NCI-H82 treated with DMSO at 0.1 percent for 48 hours (cell line): Measurements from ENCODE around the gene TRMT11.
"Not testable (repeated sequence)": the region's sequence is repeated elsewhere in the genome, so short reads cannot be mapped to it uniquely, and the experiment has no call there.

ENCODE experiments used
- DNase-seq: peaks from one replicate; lab custom pipeline; 2025; ENCODE audit not compliant: unreplicated experiment; lab: John Stamatoyannopoulos, UW

Gene TRMT11

DNA sequence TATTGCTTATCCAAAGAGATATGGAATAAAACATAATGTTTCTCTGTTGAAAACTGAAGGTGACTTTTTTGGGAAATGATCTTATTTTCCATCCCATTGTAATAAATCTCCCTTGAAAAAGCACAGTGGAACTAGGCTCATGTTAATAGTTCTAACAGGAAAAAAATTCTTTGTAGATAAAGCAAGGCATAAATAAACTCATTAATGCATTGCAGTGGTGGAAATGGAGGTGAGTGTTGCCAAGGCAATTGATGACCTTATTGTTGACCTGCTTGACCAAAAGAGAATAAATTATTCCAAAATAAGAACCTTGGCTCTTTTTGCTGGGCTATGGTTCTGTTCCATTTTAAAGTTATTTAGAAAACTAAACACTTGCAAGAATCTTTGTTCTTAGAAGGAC, 55.2 kb downstream of the TRMT11 start:
- DNase-seq, result no peak

DNA sequence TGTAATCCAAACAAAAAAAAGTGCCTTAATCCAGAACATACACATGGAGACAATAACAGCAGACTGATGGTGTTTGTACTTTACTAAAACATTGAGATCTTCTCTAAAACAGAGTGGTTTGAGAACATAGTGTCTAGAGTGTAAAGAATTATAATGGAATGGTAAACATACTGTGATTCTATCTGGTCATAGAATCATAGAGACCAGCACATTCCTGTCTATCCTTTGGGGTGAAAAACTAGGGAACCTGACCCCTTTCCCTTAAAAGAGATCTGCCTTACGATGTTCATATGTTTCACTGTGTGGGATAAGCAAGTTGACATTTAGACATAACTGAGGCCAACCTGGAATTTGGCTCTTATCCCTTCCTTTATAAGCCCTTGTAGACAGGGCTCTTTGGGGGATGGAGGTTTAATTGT, 55.7 kb downstream of the TRMT11 start:
- no peak for DNase-seq

DNA sequence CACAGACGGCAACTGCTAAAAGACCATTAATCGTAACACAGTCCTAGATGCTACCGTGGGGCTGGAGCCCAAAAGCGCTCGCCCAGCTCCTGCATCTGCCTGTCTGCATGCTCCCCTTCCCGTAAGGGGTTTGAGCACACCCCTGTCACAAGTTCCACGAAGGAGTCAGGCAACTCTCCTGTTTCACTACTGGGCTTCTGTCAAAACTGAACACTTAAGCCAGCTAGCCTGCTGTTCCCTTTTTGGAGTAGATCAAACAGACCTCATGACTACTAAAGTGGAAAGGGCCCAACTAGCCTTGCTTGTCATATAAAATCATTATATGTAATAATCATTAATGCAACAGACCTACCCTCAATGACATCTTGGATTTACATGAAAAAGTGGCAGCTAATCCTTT, 61.3 kb downstream of the TRMT11 start:
- no peak for DNase-seq

DNA sequence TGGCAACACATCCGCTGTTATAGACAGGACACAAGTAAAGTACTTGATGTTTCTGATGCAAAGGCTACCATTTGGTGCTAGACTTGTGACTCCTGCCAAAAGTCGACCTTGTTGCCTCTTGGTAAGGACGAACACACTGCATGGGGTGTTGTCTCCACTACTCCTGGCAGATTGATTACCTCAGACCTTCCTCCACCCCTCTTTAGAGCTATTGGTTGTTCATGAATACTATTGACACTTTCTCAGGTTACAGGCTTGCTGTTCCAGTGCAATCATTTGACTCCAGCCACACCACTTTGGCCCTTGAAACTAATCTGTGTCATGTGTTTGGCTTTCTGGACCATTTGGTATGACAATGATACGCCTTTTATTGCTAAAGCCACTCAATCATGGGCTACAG, 62.3 kb downstream of the TRMT11 start:
- DNase-seq, result no peak

DNA sequence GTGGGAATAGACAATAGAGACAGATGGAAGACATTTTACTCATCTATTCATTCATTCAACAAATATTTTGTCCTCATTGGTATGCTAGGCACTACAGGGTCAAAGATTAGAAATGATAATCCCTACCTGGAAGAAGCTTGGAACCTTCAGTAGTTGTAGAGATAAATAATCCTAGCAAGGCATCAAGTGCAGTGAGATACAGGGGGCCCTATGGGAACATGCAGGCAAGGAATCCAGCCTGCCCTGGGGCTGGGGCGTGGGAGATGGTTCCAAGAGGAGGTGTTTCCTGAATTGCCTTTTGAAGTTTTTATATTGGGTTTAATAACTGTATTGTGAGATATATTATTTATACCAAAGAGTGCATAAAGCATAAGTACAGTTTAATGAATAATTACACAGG, 64.5 kb downstream of the TRMT11 start:
- DNase-seq, result no peak

DNA sequence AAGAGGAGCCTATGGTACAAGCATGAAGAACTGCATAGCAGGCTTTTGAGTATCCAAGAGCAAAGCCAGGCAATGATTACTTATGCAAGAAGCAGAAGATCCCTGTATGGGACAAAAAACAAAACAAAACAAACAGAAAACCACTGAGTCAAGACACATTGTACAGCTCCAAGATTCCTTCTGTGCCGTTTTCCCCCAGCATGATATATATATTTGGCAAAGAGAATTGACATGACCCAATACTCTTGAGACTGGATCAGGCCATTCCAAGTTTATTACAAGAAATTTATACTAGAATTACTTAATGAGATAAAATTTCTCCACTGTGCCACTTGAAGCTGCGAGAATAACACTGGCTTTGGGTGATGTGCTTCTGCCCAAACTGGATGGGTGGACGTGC, 65.5 kb downstream of the TRMT11 start:
- no peak for DNase-seq

DNA sequence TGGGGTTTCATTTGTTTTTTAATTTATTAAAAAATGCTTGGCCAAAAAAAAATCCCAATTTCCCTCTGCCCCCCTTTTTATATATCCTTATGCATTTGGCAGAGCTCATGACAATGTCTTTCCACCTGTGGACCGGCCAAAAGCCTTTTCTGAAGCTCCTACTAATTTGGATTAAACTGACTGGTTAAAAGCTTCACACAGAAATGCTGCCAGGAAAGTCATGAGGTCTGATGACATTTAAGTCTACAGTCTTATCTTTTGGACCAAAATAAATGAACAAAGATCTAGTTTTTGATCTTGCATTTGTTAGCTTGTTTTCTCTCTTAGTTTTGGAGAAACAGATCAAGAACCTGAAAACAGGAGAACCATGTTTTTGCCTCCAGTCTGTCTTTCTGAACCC, 66.1 kb downstream of the TRMT11 start:
- no peak for DNase-seq

DNA sequence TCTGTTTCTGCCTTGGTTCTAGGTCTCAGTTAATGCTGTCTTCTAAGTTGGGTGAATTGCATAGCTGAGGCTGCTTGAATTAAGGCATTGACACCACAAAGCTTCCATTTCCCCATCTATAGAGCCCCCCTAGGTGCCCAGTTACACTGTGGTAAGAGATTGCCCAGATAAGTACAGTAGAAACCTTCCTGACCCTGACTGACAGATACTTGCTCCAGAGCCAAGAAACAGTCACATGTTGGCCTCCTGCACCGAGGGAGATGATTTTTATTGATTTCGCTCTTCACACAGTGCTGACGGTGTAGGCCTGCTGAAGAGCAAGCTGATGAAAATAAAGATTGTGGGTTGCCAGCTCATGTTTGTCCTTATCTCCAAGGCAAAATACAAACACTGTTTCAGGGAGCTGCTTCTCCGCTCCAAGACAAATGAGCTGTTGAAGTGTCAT, 67.9 kb downstream of the TRMT11 start:
- DNase-seq, result no peak

DNA sequence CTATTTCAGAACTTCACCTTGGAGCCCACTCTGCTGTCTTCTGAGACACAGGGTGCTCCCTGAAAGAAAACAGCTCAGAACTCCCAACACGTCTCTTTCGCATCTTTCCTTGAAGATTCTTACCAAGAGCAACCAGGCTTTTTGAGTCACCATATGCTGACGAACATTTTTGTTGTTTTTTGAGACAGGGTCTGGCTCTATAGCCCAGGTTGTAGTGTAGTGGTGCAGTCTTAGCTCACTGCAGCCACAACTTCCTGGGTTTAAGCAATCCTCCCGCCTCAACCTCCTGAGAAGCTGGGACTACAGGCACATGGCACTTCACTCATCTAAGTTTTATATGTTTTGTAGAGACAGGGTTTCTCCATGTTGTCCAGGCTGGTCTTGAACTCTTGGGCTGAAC, 68.5 kb downstream of the TRMT11 start:
- no peak for DNase-seq

DNA sequence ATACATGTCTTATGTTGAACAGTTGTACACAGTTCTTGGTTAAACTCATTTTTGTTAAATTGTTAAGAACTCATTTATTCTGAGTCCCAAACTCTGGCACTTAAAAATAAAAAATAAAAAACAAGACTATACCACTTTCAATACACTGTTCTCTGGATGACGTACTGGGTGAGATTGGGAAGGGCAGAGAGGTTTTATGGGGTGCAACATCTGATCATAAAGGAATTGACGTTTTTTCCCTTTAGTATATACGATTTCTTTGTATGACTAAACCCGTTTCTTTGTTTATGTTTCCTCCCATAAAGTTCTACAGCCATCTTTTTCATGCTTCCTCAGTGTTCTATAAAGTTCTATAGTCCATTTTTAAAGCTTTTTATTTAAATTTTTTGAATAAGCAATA, 69.1 kb downstream of the TRMT11 start:
- no peak for DNase-seq

DNA sequence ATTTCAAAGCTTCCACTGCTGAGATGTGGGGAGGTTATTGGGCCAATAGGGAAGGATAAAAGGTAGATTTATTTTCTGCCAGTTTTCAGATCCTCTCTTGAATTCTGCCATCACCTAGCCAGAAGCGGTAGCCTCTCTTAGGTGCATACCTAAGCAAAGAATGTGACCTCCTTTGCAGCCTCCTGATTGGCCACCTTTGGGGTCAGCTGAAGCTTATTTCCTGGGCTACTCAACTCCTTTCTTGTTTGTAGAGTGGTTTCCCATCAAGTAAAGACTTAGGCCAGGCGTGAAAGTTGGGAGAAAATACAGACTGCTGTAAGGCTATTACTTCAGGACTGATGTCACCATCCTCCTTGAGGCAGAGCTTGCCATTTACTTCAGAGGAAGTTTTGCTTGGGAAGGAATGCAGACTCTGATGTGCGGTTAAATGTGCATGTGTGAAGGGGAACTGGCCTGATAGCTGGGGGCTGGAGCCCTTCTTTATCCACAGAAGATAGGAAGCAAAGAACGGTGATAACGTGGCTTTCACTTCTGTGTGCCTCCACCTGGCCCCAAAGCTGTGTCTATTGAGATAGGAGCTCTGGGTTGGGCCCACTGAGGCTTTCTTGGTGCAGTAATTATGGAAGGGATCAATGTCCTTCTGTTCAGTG, 70.1 kb downstream of the TRMT11 start:
- no peak for DNase-seq

DNA sequence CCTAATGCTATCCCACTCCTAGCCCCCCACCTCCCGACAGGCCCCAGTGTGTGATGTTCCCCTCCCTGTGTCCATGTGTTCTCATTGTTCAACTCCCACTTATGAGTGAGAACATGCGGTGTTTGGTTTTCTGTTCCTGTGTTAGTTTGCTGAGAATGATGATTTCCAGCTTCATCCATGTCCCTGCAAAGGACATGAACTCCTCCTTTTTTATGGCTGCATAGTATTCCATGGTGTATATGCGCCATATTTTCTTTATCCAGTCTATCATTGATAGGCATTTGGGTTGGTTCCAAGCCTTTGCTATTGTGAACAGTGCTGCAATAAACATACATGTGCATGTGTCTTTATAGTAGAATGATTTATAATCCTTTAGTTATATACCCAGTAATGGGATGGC, 71.7 kb downstream of the TRMT11 start:
- not testable (repeated sequence) for DNase-seq

DNA sequence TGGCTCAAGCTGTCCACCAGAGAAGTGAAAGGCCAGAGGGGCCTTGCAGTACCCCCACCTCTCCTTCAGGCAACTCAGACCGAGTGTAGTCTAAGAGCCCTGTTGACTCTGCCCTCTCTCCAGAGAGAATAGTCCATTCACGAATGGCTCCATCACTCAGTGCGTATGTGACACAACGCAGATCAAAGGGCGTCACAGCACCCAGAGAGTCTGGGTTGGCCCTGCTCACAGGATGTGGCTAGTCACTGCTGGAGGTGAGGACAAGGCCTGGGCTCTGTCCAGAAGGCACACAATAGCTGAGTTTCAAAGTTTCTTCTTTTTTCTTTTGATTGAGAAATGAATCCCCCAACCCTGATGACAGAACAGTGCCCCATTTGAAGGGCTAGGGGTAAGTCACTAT, 74.1 kb downstream of the TRMT11 start:
- no peak for DNase-seq

DNA sequence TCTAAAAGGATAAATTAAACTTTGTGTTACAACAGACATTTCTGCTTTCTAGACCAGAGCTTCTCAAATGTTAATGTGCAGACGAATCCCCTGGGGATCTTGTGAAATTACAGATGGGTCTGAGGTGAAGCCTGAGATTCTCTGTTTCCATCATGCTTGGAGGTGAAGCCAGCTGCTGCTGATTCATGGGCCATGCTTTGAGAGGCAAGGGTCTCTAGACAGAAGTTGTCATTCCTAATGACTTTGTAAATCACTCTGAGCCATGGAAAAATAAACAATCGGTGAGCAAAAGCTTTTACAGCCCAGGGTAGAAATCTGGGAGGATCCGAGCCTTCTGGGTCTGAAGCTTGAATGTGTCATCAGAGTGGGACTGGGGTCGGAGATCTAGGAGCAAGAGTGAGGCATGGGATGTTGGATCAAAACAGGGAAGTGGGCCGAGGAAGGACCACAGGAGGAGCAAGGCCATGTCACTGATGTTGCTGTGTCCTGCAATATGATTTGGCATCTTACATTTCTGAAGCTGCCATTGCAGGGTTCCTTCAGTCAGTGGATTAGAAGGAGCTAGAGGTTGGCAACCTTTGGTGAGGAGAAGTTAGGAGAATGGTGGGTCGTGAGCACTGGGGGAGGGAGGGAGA, 77.3 kb downstream of the TRMT11 start:
- DNase-seq, result peak; percentile 43

DNA sequence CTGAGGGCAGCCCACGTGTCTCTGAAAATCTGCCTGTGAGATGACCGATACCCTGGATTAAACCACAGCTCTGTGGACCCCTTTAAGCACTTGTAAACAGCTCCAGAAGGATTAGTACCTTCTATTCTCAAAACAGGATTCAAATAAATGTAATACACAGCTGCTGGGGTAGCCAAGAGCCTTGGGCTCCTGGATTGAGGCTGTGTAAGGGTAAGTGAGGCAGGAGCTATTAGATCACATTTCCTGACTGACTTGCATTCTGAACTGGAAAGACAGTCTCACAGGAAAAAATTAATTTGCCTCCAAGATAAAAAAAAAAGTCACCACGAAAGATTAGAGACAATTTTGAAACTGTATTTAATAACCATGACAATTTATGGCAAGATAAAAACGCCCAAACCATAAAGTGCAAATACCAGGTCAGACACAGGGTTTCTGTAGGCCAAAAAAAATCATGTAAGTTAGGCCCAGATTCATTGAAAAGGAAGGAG, 78.0 kb downstream of the TRMT11 start:
- DNase-seq, result peak; percentile 84

DNA sequence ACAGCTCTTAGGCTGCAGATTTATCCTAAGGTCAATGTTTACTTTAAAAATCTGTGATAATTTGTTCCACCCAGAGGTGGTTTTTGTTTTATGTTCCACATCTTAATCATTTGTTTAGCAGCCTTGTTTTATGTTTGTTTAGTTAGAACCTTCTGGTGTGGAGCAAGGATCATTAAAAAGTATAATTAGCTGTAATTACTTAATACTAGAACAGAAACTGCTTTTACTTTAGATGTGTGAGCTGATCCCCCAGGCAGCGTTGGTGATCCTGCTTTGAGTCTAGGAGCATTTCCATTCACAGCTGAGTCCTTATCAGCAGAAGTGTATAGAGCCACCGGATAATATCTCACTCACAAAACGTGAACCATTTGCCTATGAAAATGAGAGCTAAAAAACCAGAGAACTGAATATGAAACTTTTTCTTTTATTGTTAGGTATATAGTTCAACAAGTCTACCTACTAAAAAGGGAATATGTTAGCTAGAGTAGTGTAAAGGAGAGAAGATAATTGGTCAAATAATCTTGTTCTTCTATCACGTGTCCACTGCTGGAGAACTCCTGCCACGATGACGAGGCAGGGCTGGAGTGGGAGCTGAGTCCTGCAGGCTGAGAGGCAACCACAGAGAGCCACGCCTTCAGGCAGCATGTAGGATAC, 78.5 kb downstream of the TRMT11 start:
- DNase-seq, result no peak

DNA sequence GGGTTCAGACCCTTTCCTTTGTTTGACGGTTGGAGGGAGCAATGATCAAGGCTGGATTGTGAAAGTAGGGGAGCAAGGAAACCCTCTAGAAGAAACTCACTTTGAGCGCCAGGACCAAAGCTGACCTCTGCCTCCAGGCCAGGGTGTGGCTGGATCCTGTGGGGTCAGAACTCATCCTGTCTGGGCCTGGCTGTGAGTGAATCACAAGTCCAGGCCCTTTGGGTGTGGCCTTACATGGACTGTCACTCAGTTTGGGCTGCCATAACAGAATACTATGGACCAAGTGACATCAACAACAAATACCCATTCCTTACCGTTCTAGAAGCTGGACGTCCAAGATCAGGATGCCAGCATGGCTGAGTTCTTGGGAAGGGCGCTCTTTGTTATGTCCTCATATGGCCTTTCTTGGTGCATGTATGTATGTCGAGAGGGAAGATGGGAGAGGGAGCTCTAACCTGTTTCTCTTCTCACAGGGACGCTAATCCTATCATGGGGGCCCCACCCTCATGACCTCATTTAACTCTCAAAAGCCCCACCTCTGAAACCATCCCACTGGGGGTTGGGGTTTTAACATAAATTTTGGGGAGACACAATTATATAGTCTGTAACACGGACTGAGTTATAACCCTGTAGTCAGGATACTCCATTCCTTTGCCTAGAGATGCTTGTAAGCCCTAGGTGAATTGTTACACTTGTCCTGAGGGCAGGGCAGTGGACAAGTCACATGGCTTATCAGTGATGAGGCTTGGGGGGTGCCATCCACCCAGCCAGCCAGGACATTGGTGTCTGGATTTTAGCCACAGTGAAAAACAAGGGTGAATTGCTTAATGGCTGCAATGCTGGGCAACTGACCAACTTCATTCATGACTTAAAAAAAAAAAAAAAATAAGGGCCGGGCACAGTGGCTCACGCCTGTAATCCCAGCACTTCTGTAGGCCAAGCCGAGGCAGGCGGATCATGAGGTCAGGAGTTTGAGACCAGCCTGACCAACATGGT, 80.0 kb downstream of the TRMT11 start:
- DNase-seq, result no peak

DNA sequence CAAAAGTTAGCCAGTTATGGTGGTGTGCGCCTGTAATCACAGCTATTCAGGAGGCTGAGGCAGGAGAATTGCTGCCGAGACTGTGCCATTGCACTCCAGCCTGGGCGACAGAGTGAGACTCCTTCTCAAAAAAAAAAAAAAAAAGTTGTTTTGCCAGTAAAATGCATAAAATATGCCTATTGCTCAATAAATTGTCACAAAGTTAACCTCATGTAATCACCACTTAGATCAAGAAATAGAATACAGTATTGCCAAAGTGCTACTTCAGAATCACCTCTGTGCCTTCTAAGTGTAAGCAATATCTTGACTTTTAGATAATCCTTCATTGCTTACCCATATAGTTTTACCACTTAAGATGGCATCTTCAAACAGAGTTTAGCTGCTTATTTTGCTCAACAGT, 80.7 kb downstream of the TRMT11 start:
- no peak for DNase-seq

DNA sequence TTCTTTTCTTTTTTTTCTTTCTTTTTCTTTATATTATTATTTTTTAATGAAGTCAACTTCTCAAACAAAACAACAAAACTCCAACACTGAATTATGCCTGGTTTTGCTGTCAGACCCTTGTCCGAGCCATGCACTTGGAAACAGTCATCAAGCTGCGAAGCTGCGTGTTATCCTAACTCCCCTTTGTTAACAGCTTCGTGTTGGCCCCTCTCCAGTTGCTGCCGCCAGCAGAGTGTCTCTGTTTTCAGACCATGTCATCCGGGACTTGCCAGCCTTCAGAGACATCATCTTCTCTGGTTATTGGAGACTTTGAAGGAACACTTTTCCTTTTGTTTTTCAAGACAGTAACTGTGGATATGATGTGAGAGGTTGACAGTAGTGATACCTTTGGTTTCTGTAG, 83.1 kb downstream of the TRMT11 start:
- no peak for DNase-seq

DNA sequence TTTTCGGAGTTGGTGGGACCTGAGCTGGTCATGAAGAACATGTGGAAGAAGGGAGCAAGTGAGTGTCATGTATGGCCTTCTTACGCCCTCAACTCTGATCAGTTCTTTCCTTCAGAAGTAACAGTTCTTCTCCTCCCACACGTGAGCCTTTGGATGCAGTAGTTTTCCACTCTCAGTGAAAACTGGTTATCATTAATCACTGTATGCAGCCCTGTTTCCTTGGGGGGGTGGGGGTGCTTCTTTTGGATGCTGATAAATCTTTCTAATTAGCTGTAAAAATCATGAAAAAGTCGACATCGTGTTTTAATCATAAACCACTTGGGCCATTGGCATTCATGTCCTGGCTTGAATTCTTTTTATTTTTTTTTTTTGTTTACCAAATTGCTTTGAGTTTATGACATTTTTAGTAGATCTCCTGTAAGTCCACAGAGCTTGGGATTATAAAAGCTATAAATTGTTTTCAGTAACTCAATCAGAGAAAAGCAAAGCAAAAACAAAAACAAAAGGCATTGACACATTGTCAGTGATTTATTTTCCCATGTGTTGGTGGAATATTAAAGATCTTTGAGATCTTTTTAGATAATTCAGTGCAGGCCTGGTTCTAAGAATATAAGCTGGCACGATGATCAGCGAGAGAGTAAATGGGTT, 84.8 kb downstream of the TRMT11 start:
- no peak for DNase-seq

DNA sequence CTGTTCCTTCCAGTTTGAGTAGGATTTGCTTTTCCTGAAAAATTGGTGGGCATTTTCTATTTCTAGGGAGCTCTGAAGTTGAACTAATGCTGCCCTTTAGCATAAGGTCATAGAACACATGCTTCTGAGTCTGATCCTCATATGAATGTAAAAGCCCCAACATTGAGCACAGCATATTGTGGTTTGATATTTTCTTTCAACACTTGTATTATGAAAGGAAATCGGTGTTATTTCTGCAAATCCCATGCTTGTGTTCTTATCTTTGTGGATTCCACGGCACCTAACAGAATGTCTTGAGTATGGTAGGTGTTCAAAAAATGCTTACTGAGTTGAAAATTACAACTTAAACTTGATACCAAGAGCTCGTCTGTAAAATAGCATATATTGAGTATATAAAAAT, 85.8 kb downstream of the TRMT11 start:
- no peak for DNase-seq
